ENCODE measurements around the gene TUFT1. TPM values are rescaled to one million over a fixed set of nuclear protein-coding genes. Genes with fewer than 3 reads are reported as not detected.
A peak's percentile ranks its signal among the peaks of the same experiment; 100 is the strongest.

TUFT1 gene
- total and polyA plus RNA-seq, 10 of the 15 experiments (the other 5 are each of a cell fraction or from before 2014, with no cell fraction given), result 0.08 to 4.3 (median 3.2) TPM

DNA sequence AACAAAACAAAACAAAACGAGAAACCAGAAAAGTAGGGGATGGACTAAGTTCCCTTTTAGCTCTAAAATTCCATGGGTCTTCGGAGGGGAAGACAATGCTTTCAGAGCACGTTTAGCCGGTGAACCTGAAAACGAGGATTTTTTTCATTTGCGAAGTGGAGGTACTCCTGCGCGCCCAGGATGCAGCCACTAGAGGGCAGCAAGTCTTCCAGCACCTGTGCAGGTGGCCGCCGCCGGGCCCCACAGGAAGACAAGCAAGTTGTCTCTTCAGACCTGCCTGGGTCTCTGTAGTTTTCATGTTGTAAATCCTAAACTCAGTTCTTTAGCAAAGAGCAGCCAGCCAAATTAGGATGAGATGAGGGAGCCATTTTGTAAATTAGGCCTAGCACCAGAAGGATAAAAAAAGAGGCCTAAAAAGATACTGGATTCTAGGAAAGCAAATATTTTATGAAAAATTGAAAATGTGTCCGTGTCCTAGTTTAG lies 54.1 kb downstream of the TUFT1 start (continued):
- peak; percentile 89 for TF ChIP-seq SMC3 (IDR thresholded peaks at IDR 0.05; ENCODE audit: borderline replicate concordance, low read length)
- TF ChIP-seq, protein P1, sequence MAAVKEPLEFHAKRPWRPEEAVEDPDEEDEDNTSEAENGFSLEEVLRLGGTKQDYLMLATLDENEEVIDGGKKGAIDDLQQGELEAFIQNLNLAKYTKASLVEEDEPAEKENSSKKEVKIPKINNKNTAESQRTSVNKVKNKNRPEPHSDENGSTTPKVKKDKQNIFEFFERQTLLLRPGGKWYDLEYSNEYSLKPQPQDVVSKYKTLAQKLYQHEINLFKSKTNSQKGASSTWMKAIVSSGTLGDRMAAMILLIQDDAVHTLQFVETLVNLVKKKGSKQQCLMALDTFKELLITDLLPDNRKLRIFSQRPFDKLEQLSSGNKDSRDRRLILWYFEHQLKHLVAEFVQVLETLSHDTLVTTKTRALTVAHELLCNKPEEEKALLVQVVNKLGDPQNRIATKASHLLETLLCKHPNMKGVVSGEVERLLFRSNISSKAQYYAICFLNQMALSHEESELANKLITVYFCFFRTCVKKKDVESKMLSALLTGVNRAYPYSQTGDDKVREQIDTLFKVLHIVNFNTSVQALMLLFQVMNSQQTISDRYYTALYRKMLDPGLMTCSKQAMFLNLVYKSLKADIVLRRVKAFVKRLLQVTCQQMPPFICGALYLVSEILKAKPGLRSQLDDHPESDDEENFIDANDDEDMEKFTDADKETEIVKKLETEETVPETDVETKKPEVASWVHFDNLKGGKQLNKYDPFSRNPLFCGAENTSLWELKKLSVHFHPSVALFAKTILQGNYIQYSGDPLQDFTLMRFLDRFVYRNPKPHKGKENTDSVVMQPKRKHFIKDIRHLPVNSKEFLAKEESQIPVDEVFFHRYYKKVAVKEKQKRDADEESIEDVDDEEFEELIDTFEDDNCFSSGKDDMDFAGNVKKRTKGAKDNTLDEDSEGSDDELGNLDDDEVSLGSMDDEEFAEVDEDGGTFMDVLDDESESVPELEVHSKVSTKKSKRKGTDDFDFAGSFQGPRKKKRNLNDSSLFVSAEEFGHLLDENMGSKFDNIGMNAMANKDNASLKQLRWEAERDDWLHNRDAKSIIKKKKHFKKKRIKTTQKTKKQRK (IDR thresholded peaks at IDR 0.05; ENCODE audit: low read depth, low read length), result no peak
- TF ChIP-seq PAX8 (IDR thresholded peaks at IDR 0.05), result no peak
- no peak for TF ChIP-seq FOS (IDR thresholded peaks at IDR 0.05; ENCODE audit: borderline replicate concordance, extremely low read depth, insufficient read length)
- TF ChIP-seq ZNF274 (IDR thresholded peaks at IDR 0.05; ENCODE audit: insufficient read depth, insufficient read length), result no peak
- TF ChIP-seq CTCF (IDR thresholded peaks at IDR 0.05 in 2 of 3, conservative IDR thresholded peaks at IDR 0.05 in 1 of 3; ENCODE audit: control insufficient read depth in 2 of 3, extremely low read depth in 1 of 3, insufficient read depth in 1 of 3, low read depth in 3 of 3, low read length in 3 of 3), result peak; percentile 95 to 97 (median 95)
- peak; percentile 87 for TF ChIP-seq TCF12 (IDR thresholded peaks at IDR 0.05; ENCODE audit: low read depth, low read length)
- TF ChIP-seq SIX5 (IDR thresholded peaks at IDR 0.05; ENCODE audit: low read depth, low read length, severe bottlenecking), result no peak
- TF ChIP-seq NRF1 (conservative IDR thresholded peaks at IDR 0.05; ENCODE audit: low read depth, low read length), result no peak
- TF ChIP-seq STAT3 (IDR thresholded peaks at IDR 0.05; ENCODE audit: low read depth, low read length), result no peak
- TF ChIP-seq SRF (IDR thresholded peaks at IDR 0.05; ENCODE audit: low read depth in 2 of 2, low read length in 2 of 2), result no peak

Data from GM12878 (cell line).